ENCODE data around the gene PXDN.
A peak's percentile ranks its signal among the peaks of the same experiment; 100 is the strongest.
"Not testable (repeated sequence)": the region's sequence is repeated elsewhere in the genome, so short reads cannot be mapped to it uniquely, and the experiment has no call there.

PXDN gene

GRCh38 chr2:1739961-1740715, 4.2 kb downstream of the PXDN start:
- no peak for DNase-seq

- no peak for DNase-seq
Measured at GRCh38 chr2:1739322-1739957, 4.9 kb downstream of the PXDN start.

DNA sequence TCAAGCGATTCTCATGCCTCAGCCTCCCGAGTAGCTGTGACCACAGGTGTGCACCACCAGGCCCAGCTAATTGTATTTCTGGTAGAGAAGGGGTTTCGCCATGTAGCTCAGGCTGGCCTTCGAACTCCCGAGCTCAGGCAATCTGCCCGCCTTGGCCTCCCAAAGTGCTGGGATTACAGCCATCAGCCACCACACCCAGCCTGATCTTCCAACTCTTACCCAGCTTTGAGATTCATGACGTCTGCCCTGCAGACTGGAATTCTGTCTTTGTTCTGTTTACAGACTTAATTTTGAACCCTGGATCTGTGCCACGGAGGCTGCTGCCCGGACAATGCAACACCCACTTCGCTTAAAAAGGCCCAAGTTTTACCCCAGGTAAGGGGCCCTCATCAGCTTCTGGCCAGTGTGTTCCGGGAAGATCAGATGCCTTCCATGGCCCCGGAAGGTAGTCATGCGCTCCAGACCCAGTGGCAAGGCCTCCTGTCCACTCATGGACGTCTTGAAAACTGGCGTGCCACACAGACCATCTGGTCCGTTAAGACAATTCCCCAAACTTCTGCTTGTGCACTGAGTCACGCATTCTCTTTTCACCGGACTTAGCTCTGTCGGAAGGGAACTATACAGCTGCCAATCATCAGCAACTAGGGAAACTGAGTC, 5.5 kb downstream of the PXDN start:
- DNase-seq: no peak

DNA sequence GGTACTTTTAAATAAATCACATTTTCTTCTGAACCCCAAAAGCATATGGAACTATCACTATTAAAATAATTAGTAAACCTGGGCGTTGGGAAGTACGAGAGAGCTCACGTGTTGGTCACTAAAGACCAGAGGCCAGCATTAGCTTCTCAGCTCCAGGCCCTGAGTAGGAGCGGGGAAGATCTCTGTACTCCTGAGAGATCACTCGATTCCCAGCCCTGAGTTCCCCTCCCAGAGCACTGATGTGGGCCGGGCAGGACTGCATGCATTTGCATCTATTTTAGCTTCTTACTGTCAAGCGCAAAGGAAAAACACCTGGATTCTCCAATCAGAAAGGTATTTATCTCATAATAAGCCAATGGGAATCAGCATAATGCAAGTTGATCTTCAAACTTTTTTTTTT, 6.2 kb downstream of the PXDN start:
- DNase-seq: no peak

DNA sequence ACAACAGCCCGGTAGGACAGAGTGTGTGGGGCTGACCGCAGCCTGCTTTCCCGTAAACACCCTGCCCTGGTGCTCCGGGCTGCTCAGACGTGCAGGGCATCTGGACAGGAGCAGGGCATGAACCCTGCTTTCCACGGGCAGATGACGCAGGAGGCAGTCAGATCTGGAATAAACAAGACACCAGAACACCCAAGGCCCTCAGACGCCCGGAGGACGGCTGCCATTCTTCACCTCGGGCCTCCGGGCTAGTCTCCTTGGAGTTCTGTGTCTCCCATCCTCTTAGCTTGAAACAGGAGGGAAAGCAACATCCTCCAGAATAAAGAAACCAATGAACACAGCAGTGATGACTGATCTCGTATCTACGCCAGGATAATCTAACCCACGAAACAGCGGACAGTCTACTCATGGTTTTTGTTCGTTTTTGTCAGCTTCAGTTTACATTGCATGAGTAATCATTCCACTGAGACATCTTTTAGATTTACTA, 7.3 kb downstream of the PXDN start:
- no peak for DNase-seq

DNA sequence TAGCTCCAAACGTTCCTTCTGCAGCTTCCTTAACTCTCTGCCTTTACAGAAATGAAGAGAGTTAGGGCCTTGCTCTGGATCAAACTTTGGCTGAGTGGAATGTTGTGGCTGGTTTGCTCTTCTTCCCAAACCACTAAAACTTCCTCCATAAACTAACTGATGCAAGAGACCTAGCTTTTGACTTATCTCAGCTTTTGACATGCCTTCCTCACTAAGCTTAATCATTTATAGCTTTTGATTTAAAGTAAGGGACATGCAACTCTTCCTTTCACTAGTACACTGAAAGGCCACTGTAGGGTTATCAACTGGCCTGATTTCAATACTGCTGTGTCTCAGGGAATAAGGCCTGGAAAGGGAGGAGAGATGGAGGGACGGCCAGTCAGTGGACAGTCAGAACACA, 8.3 kb downstream of the PXDN start:
- no peak for DNase-seq

GRCh38 chr2:1733298-1733697, 11.0 kb downstream of the PXDN start:
- DNase-seq: not testable (repeated sequence)

DNA sequence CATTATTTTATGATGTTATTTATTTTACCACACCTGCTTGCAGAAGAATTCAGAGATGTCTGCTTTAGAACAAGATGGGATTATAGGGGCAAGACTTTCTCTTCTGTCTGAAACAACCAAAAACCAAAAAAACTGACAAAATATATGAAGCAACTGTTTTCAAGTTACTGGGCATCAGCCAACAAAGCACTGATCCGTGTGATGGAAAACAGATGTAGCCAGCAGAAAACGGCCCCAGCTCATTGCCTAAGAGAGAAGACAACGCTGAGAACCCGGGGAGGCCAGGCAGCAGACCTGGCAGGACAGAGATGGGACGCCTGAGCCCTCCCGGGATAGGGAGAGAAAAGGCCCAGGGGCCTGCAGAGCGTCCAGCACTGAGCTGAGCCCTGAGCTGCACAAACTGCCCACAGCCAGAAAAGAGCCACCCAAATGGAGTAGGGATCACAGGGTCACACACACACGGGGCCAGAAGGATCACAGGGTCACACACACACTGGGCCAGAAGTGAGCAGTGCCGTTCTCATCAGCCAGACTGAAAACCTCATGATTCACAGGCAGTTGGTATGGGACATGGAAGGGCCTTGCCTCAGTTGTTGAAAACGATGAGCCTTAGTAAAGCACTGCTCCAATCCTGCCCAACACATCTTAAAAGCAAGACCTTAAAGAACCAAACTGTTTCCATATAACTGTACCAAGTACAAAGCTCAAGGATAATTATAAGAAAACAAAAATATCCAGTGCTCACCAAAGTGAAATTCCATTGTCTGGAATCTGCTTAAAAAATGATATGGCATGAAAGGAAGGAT, 12.1 kb downstream of the PXDN start:
- no peak for DNase-seq

DNA sequence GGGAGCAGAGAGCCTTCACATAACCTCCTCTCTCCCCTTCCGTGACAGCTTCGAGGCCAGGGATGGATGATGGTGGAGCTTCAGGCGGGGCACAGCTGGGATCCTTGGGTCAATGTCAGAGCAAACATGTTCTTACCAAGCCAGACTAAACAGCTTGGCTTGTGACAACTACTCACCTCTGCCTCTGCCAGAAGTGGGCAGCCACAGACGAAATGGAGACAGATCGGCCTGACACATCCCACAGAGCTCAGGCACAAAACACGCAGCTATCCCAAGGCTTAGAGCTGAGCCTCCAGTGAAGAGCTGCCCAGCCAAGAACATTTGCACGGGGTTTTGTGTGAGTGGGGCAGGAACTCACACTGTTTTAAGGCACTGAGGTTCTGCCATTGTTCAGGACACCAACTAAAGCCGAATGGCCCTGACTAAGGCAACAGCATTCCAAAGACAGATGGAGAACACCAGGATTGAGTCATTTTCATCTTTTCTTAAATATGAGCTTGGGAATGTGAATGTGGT, 12.8 kb downstream of the PXDN start:
- DNase-seq: peak; percentile 1

DNA sequence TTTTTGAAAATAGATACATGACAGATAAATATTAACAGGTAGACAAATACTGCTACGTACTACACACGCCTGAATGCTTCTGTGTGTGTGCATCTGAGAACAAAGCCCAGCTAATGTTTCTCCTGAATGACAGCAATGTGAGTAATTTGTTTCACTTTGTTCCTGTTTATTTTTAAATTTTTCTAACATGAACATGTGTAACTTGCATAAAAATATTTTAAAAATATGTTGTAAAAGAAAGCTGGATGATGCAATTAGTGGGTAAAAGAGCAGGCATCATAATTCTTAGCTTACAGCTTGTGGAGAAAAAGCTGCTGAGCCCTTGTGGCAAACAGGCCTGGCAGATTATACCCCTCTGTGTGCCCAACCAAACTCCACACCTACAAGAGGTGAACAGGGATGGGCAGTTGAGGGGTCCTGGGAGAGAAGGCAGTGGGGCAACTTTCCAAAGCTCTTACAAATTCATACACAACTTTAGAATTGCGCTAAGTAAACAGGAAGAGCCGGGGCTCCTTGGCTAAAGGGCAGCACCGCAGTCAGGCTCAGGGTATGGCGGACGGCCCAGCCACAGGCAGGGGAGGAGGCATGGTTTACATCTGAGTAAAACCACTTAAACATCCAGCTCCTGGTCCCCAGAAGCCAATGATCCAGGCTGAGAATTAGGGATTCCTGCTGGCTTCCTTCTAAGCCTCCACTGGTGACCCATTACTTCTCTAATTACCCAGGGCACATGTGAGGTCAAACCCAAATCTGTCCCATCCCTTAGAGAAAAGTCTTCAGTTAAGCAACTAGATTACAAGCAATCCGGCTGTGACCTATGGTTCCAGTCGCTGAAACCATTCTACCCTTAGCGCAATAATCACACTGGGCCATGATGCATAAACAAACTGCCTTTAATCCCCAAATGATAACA, 14.0 kb downstream of the PXDN start:
- DNase-seq: no peak

DNA sequence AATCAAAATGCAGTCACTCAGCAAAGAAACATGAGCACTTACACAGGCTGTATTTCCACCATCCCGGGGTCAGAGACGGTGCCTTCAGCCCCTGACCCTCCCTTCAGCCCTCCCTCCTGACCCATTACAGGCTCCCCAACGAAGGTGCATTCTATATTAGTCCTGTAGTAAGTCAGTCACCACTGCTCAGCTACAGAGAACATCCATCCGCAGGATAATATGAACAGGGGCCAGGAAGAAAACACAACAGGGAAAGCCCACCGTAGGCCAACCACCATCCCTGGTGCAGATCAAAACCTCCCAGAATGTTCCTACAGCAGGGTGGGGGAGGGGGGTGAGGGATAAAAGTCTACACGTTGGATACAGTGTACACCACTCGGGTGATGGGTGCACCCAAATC, 15.1 kb downstream of the PXDN start:
- no peak for DNase-seq

- no peak for DNase-seq
Measured at GRCh38 chr2:1728821-1729220, 15.5 kb downstream of the PXDN start.

DNA sequence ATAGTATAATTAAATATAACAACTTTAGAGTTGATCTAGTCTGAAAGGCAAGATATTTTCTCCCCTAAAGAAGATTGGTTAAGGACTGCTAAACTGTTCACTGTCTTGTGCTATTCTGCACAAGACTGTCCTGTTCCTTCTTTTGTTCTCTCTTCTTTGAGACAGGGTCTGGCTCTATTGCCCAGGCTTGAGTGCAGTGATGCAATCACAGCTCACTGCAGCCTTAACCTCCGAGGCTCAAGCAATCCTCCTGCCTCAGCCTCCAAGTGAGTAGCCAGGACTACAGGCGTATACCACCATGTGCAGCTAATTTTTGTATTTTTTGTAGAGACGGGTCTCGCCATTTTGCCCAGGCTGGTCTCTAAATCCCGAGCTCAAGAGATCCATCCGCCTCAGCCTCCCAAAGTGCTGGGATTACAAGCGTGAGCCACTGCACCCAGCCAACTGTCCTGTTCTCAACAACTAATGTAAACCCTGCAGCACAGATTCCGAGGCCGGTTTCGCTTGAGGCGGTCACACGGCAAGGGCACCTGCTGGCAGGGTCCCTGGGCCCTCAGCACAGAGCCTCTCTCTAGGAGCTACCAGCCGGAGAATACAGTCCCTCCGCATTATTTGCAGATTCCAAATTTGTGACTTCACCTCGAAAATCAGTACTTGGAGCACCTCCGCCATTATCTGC, 16.4 kb downstream of the PXDN start:
- no peak for DNase-seq

DNA sequence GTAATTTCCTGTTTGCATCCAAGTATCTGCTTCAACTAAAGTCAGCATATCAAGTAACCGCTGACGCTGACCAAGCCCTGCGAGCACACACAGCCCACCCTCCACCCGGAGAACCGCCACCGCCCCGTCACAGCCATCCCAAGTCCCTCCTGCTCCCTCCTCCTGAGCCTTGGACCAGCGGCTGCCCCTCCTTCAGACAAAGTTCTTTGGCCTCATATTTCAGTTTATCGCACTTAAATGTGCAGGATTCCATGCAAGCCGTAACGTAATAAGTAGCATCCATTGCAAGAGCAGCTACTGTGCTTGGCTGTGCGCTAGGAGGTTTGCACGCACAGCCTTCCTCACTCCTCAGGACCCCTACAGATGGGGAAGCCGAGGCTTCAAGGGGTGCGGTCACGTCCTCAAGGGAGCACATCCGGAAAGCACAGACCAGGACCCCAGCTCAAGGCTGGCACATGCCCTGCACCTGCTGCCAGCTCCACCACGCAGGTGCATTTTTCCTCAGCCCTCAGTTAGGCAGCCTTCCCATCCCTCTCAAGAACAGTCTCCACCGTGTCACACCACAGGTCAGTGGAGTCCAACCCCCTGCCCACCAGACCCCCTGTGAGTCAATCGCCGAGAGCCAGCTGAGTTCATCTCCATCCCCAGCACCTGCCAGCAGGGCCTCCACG, 17.1 kb downstream of the PXDN start:
- no peak for DNase-seq

DNA sequence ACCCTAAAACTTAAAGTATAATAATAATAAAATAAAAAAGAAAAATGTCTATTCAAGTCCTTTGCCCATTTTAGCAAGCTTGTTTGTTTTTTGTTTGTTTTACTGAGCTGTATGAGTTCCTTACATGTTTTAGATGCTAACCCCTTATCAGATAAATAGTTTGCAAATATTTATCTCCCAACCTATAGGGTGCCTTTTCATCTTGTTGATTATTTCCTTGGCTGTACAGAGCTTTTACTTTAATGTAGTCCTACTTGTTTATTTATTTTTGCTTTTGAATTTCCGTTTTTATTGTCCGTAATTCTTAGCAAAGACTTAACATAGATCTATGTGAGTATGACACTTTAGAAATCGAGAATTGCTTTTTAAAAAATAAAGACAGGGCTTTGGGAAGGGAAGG, 17.8 kb downstream of the PXDN start:
- DNase-seq: no peak

GRCh38 chr2:1724351-1724750, 20.0 kb downstream of the PXDN start:
- DNase-seq: not testable (repeated sequence)

- DNase-seq: no peak
Measured at GRCh38 chr2:1723397-1724042, 20.8 kb downstream of the PXDN start.

DNA sequence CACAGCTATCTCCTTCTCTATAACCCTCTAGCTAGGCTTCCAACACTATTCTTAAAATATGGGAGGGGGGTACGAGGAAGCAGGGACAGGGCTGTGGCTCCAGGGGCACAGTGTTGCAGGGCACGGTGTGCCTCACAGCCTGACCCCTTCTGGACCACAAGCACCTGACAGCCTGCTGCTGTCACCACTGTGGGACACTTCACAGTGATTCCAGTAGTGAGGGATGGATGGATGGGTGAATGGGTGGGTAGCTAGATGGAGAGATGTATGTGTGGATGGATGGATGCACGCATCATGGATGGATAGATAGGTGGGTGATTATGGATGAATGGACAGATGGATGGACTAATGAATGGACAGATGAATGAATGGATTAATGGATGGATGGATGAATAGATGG, 21.6 kb downstream of the PXDN start:
- DNase-seq: no peak

GRCh38 chr2:1721706-1722646, 22.3 kb downstream of the PXDN start:
- DNase-seq: no peak
